NCI-H446 (cell line): Measurements from ENCODE around the gene SLC8B1.
A peak's percentile ranks its signal among the peaks of the same experiment; 100 is the strongest.

Experiments
- DNase-seq, 2 experiments: peaks; one replicate each; lab custom pipeline; 2025; lab: John Stamatoyannopoulos, UW

The SLC8B1 gene

GRCh38 chr12:113322343-113322742, 12.6 kb downstream of the SLC8B1 start:
- DNase-seq: no peak

GRCh38 chr12:113320401-113320800, 14.5 kb downstream of the SLC8B1 start:
- no peak for DNase-seq

- DNase-seq: no peak
Measured at GRCh38 chr12:113318900-113319628, 15.8 kb downstream of the SLC8B1 start.

- no peak for DNase-seq
Measured at GRCh38 chr12:113318046-113318656, 16.8 kb downstream of the SLC8B1 start.

GRCh38 chr12:113317122-113317521, 17.8 kb downstream of the SLC8B1 start:
- DNase-seq: no peak

- no peak for DNase-seq
Measured at GRCh38 chr12:113316155-113316554, 18.8 kb downstream of the SLC8B1 start.

- no peak for DNase-seq
Measured at GRCh38 chr12:113315358-113315757, 19.6 kb downstream of the SLC8B1 start.

GRCh38 chr12:113314121-113314529, 20.8 kb downstream of the SLC8B1 start:
- DNase-seq: no peak

GRCh38 chr12:113310489-113310888, 24.4 kb downstream of the SLC8B1 start:
- DNase-seq: no peak

GRCh38 chr12:113306382-113306781, 28.5 kb downstream of the SLC8B1 start:
- DNase-seq: no peak

GRCh38 chr12:113305281-113305856, 29.5 kb downstream of the SLC8B1 start:
- DNase-seq: peak; percentile 91 to 98

GRCh38 chr12:113302886-113303640, 31.8 kb downstream of the SLC8B1 start:
- DNase-seq: no peak

- no peak for DNase-seq
Measured at GRCh38 chr12:113302466-113302865, 32.4 kb downstream of the SLC8B1 start.

GRCh38 chr12:113301811-113302210, 33.1 kb downstream of the SLC8B1 start:
- DNase-seq: no peak

- DNase-seq: peak in 1 of 2 experiments; percentile 64
Measured at GRCh38 chr12:113299619-113300237, 35.2 kb downstream of the SLC8B1 start.

GRCh38 chr12:113298861-113299545, 35.9 kb downstream of the SLC8B1 start:
- peak; percentile 90 to 97 for DNase-seq

GRCh38 chr12:113298472-113298817, 36.5 kb downstream of the SLC8B1 start:
- no peak for DNase-seq

- no peak for DNase-seq
Measured at GRCh38 chr12:113297621-113298471, 37.1 kb downstream of the SLC8B1 start.

GRCh38 chr12:113297214-113297587, 37.7 kb downstream of the SLC8B1 start:
- DNase-seq: no peak

- no peak for DNase-seq
Measured at GRCh38 chr12:113296557-113297213, 38.2 kb downstream of the SLC8B1 start.
